GM19395 (cell line): Measurements from ENCODE around the gene SGPP2.
"Not testable (repeated sequence)": the region's sequence is repeated elsewhere in the genome, so short reads cannot be mapped to it uniquely, and the experiment has no call there.

ENCODE experiments used
- ATAC-seq: cut with Tn5 transposase; IDR thresholded peaks from one replicate; pipeline ENCODE4 v1.9.1; 2021; ENCODE audit warnings: mild to moderate bottlenecking, moderate library complexity; ENCODE audit not compliant: unreplicated experiment

Gene SGPP2

GRCh38 chr2:222424729-222425671 lies 657 bp downstream of the SGPP2 start:
- no peak for ATAC-seq

- peak; percentile 61 for ATAC-seq
These were observed 3.4 kb downstream of the SGPP2 start for GRCh38 chr2:222427646-222428301.

GRCh38 chr2:222430071-222430470 lies 5.7 kb downstream of the SGPP2 start:
- no peak for ATAC-seq

- no peak for ATAC-seq
These were observed 6.3 kb downstream of the SGPP2 start for GRCh38 chr2:222430681-222431080.

- ATAC-seq, result no peak
These were observed 7.5 kb downstream of the SGPP2 start for GRCh38 chr2:222431869-222432268.

- peak; percentile 87 for ATAC-seq
These were observed 9.2 kb downstream of the SGPP2 start for GRCh38 chr2:222433332-222434173.

- ATAC-seq, result peak; percentile 50
These were observed 9.9 kb downstream of the SGPP2 start for GRCh38 chr2:222434204-222434603.

- not testable (repeated sequence) for ATAC-seq
These were observed 11.2 kb downstream of the SGPP2 start for GRCh38 chr2:222435400-222436039.

GRCh38 chr2:222436040-222436413 lies 11.7 kb downstream of the SGPP2 start:
- no peak for ATAC-seq

GRCh38 chr2:222439692-222440091 lies 15.3 kb downstream of the SGPP2 start:
- no peak for ATAC-seq

- no peak for ATAC-seq
These were observed 16.5 kb downstream of the SGPP2 start for GRCh38 chr2:222440673-222441422.

- ATAC-seq, result no peak
These were observed 18.3 kb downstream of the SGPP2 start for GRCh38 chr2:222442665-222443064.

GRCh38 chr2:222445227-222445626 lies 20.9 kb downstream of the SGPP2 start:
- no peak for ATAC-seq

GRCh38 chr2:222447131-222447530 lies 22.8 kb downstream of the SGPP2 start:
- ATAC-seq, result no peak

- ATAC-seq, result no peak
These were observed 24.4 kb downstream of the SGPP2 start for GRCh38 chr2:222448748-222449181.

- no peak for ATAC-seq
These were observed 25.7 kb downstream of the SGPP2 start for GRCh38 chr2:222450021-222450420.

GRCh38 chr2:222451224-222451674 lies 26.9 kb downstream of the SGPP2 start:
- ATAC-seq, result peak; percentile 100

- ATAC-seq, result no peak
These were observed 28.1 kb downstream of the SGPP2 start for GRCh38 chr2:222452422-222452950.

GRCh38 chr2:222456479-222457077 lies 32.2 kb downstream of the SGPP2 start:
- no peak for ATAC-seq
